ENCODE results near the gene LRMDA.

LRMDA gene

GRCh38 chr10:75408911-75409885, 22.2 kb upstream of the LRMDA start:
- peaks cover 100% of the 10 kb centered on the region for H3K27me3 ChIP-seq (ENCODE audit: insufficient read depth, low read length)
- peaks cover 5% of the 10 kb centered on the region; the same call in 1 of the 2 replicates for H3K9me3 ChIP-seq (ENCODE audit: insufficient read depth, low read depth, low read length)
- no peak overlapping the region for H3K9ac ChIP-seq (ENCODE audit: low read depth, low read length)
- no peak overlapping the region for H3K27ac ChIP-seq (ENCODE audit: low read length)
- H3K4me3 ChIP-seq (ENCODE audit: low read length), result peak overlapping the region; percentile 75
- H3K4me1 ChIP-seq (ENCODE audit: insufficient read depth, low read length), result peaks cover 13% of the 10 kb centered on the region
- no peaks in the 10 kb centered on the region for H3K36me3 ChIP-seq (ENCODE audit: insufficient read depth, low read depth, low read length)

- H3K4me1 ChIP-seq (ENCODE audit: insufficient read depth, low read length), result peaks cover 13% of the 10 kb centered on the region
- H3K27me3 ChIP-seq (ENCODE audit: insufficient read depth, low read length), result peaks cover 100% of the 10 kb centered on the region
- H3K27ac ChIP-seq (ENCODE audit: low read length), result no peak overlapping the region
- peaks cover 5% of the 10 kb centered on the region; the same call in 1 of the 2 replicates for H3K9me3 ChIP-seq (ENCODE audit: insufficient read depth, low read depth, low read length)
- H3K4me3 ChIP-seq (ENCODE audit: low read length), result peak overlapping the region; percentile 75
- no peaks in the 10 kb centered on the region for H3K36me3 ChIP-seq (ENCODE audit: insufficient read depth, low read depth, low read length)
- no peak overlapping the region for H3K9ac ChIP-seq (ENCODE audit: low read depth, low read length)
These were observed 21.1 kb upstream of the LRMDA start for GRCh38 chr10:75410132-75411005.

GRCh38 chr10:75414527-75414926, 16.9 kb upstream of the LRMDA start:
- Histone ChIP-seq H3K4me1 (ENCODE audit: insufficient read depth, low read length) (peaks cover 19% of the 10 kb centered on the region), H3K4me3 (ENCODE audit: low read length) (no peak overlapping the region), H3K27ac (ENCODE audit: low read length) (no peak overlapping the region), H3K27me3 (ENCODE audit: insufficient read depth, low read length) (peaks cover 100% of the 10 kb centered on the region), H3K9me3 (ENCODE audit: insufficient read depth, low read depth, low read length) (no peaks in the 10 kb centered on the region), H3K9ac (ENCODE audit: low read depth, low read length) (no peak overlapping the region), H3K36me3 (ENCODE audit: insufficient read depth, low read depth, low read length) (no peaks in the 10 kb centered on the region)

- Histone ChIP-seq H3K9ac (ENCODE audit: low read depth, low read length) (no peak overlapping the region), H3K4me3 (ENCODE audit: low read length) (no peak overlapping the region), H3K4me1 (ENCODE audit: insufficient read depth, low read length) (peaks cover 11% of the 10 kb centered on the region), H3K27ac (ENCODE audit: low read length) (no peak overlapping the region), H3K27me3 (ENCODE audit: insufficient read depth, low read length) (peaks cover 96% of the 10 kb centered on the region), H3K36me3 (ENCODE audit: insufficient read depth, low read depth, low read length) (no peaks in the 10 kb centered on the region), H3K9me3 (ENCODE audit: insufficient read depth, low read depth, low read length) (no peaks in the 10 kb centered on the region)
These were observed 13.9 kb upstream of the LRMDA start for GRCh38 chr10:75417522-75417927.

GRCh38 chr10:75418293-75418692, 13.1 kb upstream of the LRMDA start:
- Histone ChIP-seq H3K4me3 (ENCODE audit: low read length) (no peak overlapping the region), H3K27ac (ENCODE audit: low read length) (no peak overlapping the region), H3K9ac (ENCODE audit: low read depth, low read length) (no peak overlapping the region), H3K4me1 (ENCODE audit: insufficient read depth, low read length) (peaks cover 11% of the 10 kb centered on the region), H3K36me3 (ENCODE audit: insufficient read depth, low read depth, low read length) (no peaks in the 10 kb centered on the region), H3K27me3 (ENCODE audit: insufficient read depth, low read length) (peaks cover 96% of the 10 kb centered on the region), H3K9me3 (ENCODE audit: insufficient read depth, low read depth, low read length) (no peaks in the 10 kb centered on the region)

GRCh38 chr10:75418712-75419111, 12.7 kb upstream of the LRMDA start:
- H3K9me3 ChIP-seq (ENCODE audit: insufficient read depth, low read depth, low read length), result no peaks in the 10 kb centered on the region
- peaks cover 11% of the 10 kb centered on the region for H3K4me1 ChIP-seq (ENCODE audit: insufficient read depth, low read length)
- no peak overlapping the region for H3K27ac ChIP-seq (ENCODE audit: low read length)
- H3K27me3 ChIP-seq (ENCODE audit: insufficient read depth, low read length), result peaks cover 96% of the 10 kb centered on the region
- no peaks in the 10 kb centered on the region for H3K36me3 ChIP-seq (ENCODE audit: insufficient read depth, low read depth, low read length)
- no peak overlapping the region for H3K4me3 ChIP-seq (ENCODE audit: low read length)
- no peak overlapping the region for H3K9ac ChIP-seq (ENCODE audit: low read depth, low read length)

- Histone ChIP-seq H3K9me3 (ENCODE audit: insufficient read depth, low read depth, low read length) (no peaks in the 10 kb centered on the region), H3K27me3 (ENCODE audit: insufficient read depth, low read length) (peaks cover 95% of the 10 kb centered on the region), H3K4me1 (ENCODE audit: insufficient read depth, low read length) (peaks cover 3% of the 10 kb centered on the region), H3K4me3 (ENCODE audit: low read length) (no peak overlapping the region), H3K27ac (ENCODE audit: low read length) (no peak overlapping the region), H3K36me3 (ENCODE audit: insufficient read depth, low read depth, low read length) (no peaks in the 10 kb centered on the region), H3K9ac (ENCODE audit: low read depth, low read length) (no peak overlapping the region)
These were observed 8.5 kb upstream of the LRMDA start for GRCh38 chr10:75422913-75423312.

- Histone ChIP-seq H3K4me3 (ENCODE audit: low read length) (no peak overlapping the region), H3K27me3 (ENCODE audit: insufficient read depth, low read length) (peaks cover 95% of the 10 kb centered on the region), H3K9me3 (ENCODE audit: insufficient read depth, low read depth, low read length) (no peaks in the 10 kb centered on the region), H3K9ac (ENCODE audit: low read depth, low read length) (no peak overlapping the region), H3K4me1 (ENCODE audit: insufficient read depth, low read length) (peaks cover under 1% of the 10 kb centered on the region; the same call in 1 of the 2 replicates), H3K36me3 (ENCODE audit: insufficient read depth, low read depth, low read length) (no peaks in the 10 kb centered on the region), H3K27ac (ENCODE audit: low read length) (no peak overlapping the region)
These were observed 6.9 kb upstream of the LRMDA start for GRCh38 chr10:75424571-75424970.

- Histone ChIP-seq H3K9ac (ENCODE audit: low read depth, low read length) (no peak overlapping the region), H3K4me3 (ENCODE audit: low read length) (no peak overlapping the region), H3K27me3 (ENCODE audit: insufficient read depth, low read length) (peaks cover 95% of the 10 kb centered on the region), H3K9me3 (ENCODE audit: insufficient read depth, low read depth, low read length) (no peaks in the 10 kb centered on the region), H3K36me3 (ENCODE audit: insufficient read depth, low read depth, low read length) (no peaks in the 10 kb centered on the region), H3K27ac (ENCODE audit: low read length) (no peak overlapping the region), H3K4me1 (ENCODE audit: insufficient read depth, low read length) (peaks cover 7% of the 10 kb centered on the region)
These were observed 5.9 kb upstream of the LRMDA start for GRCh38 chr10:75425291-75426079.

- no peaks in the 10 kb centered on the region for H3K36me3 ChIP-seq (ENCODE audit: insufficient read depth, low read depth, low read length)
- no peaks in the 10 kb centered on the region for H3K9me3 ChIP-seq (ENCODE audit: insufficient read depth, low read depth, low read length)
- no peak overlapping the region for H3K27ac ChIP-seq (ENCODE audit: low read length)
- no peak overlapping the region for H3K9ac ChIP-seq (ENCODE audit: low read depth, low read length)
- H3K4me1 ChIP-seq (ENCODE audit: insufficient read depth, low read length), result peaks cover 12% of the 10 kb centered on the region
- peaks cover 95% of the 10 kb centered on the region for H3K27me3 ChIP-seq (ENCODE audit: insufficient read depth, low read length)
- no peak overlapping the region for H3K4me3 ChIP-seq (ENCODE audit: low read length)
These were observed 4.5 kb upstream of the LRMDA start for GRCh38 chr10:75426880-75427279.

GRCh38 chr10:75427951-75428350, 3.5 kb upstream of the LRMDA start:
- Histone ChIP-seq H3K36me3 (ENCODE audit: insufficient read depth, low read depth, low read length) (no peaks in the 10 kb centered on the region), H3K4me1 (ENCODE audit: insufficient read depth, low read length) (peaks cover 12% of the 10 kb centered on the region), H3K4me3 (ENCODE audit: low read length) (no peak overlapping the region), H3K27me3 (ENCODE audit: insufficient read depth, low read length) (peaks cover 99% of the 10 kb centered on the region), H3K27ac (ENCODE audit: low read length) (no peak overlapping the region), H3K9ac (ENCODE audit: low read depth, low read length) (no peak overlapping the region), H3K9me3 (ENCODE audit: insufficient read depth, low read depth, low read length) (no peaks in the 10 kb centered on the region)

Data from iPS-20b (cell line).